Frontal cortex (tissue), 4 donors: ENCODE data around the gene SMC5. TPM values are rescaled to one million over a fixed set of nuclear protein-coding genes. Genes with fewer than 3 reads are reported as not detected.
A peak's percentile ranks its signal among the peaks of the same experiment; 100 is the strongest.
"Not testable (repeated sequence)": the region's sequence is repeated elsewhere in the genome, so short reads cannot be mapped to it uniquely, and the experiment has no call there.

Source experiments
- DNase-seq, 2 donors: peaks; one replicate each; pipeline ENCODE4 v3.0.0; 2012; ENCODE audit warnings: low spot score in 2 of 2
- FAIRE-seq: peaks from 2 replicates; lab custom pipeline; 2012; peaks lifted over from hg19 to GRCh38; lab: Jason Lieb, UNC
- total RNA-seq: library from RNA; depleted of rRNA; stranded (reverse); fragments of >200 nt; gene quantifications from one replicate; pipeline ENCODE4 v1.2.3, GENCODE V29; 2014
- donor health status: control.
- donor health status: control.
- donor health status: control.

SMC5 gene
- total RNA-seq: 36.3 TPM

GRCh38 chr9:70258692-70259511 is at the start of gene SMC5:
Gene SMC5 (plus strand): TSS chr9:70258978. CDS start chr9:70259079, 101 bp downstream.
- FAIRE-seq: no peak

DNA sequence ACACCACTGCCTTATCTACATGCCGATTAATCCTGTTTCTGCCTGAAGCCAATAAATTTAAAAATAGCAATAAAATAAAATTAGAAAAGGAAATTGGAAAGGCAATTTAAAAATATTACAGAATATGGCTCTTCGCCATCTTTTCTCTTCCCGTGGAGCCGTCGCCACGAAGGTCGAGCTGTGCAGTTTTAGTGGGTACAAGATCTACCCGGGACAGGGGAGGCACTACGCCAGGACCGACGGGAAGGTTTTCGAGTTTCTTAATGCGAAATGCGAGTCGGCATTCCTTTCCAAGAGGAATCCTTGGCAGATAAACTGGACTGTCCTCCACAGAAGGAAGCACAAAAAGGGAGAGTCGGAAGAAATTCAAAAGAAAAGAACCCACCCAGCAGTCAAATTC is 41.7 kb upstream of the SMC5 start:
- no peak for FAIRE-seq
- no peak for DNase-seq

More at GRCh38 chr9:70258692-70259511, at the start of gene SMC5:
- peak; percentile 90 to 91 for DNase-seq

DNA sequence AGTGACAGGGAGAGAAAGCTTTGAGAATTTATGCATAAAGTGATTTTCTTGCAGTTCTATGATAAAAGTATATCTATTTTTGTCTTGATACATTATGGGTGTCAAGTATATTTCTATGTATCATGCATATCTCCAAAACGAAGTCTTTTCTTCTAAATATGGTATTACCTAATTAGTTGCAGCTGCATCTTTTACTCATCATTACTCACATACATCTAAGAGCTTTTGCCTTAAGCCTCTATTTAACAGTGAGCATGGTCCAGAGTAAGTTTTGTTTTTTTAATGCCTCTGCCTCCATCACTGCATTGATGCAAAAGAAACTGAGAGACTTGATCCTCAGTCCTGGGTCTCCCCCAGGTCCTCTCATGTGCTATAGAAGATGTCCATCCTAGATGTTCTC is 40.0 kb upstream of the SMC5 start:
- no peak for FAIRE-seq
- no peak for DNase-seq

GRCh38 chr9:70220216-70220615 is 38.6 kb upstream of the SMC5 start:
- FAIRE-seq: no peak

GRCh38 chr9:70222354-70222753 is 36.4 kb upstream of the SMC5 start:
- DNase-seq: no peak

More at GRCh38 chr9:70220216-70220615, 38.6 kb upstream of the SMC5 start:
- no peak for DNase-seq

DNA sequence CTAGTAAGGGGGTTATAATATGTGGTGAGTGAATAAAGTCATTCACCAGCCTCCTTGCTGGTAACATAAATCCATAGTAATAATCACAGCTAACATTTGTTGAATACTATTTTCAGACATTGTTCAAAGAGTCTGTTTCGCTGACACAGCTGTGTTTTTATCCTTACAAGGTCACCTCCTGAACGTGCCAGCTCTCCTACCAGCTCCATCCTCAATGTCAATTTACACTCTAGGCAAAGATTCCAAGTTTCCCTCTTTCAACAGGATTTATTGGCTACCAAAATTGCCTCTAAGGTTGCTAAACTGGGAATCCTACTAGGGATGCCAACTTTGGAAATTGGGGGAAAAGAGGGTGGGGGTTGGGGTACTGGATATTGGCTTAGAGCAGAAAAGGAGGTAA is 30.7 kb upstream of the SMC5 start:
- no peak for FAIRE-seq
- no peak for DNase-seq

More at GRCh38 chr9:70222354-70222753, 36.4 kb upstream of the SMC5 start:
- no peak for FAIRE-seq

- FAIRE-seq: no peak
- DNase-seq: no peak
These were observed 30.2 kb upstream of the SMC5 start for GRCh38 chr9:70228611-70229010.

- DNase-seq (no peak), FAIRE-seq (no peak)
These were observed 29.8 kb upstream of the SMC5 start for GRCh38 chr9:70229026-70229425.

- DNase-seq: no peak
- no peak for FAIRE-seq
These were observed 29.2 kb upstream of the SMC5 start for GRCh38 chr9:70229579-70229978.

DNA sequence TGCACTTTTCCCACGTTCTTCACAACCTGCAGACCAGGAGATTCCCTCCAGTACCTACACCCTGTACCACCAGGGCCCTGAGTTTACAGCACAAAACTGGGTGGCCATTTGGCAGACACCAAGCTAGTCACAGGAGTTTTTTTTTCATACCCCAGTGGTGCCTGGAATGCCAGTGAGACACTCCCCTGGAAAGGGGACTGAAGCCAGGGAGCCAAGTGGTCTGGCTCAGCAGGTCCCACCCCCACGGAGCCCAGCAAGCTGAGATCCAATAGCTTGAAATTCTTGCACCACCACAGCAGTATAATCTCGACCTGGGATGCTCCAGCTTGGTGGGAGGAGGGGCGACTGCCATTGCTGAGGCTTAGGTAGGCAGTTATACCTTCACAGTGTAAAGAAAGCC is 26.3 kb upstream of the SMC5 start:
- no peak for FAIRE-seq
- DNase-seq: no peak

DNA sequence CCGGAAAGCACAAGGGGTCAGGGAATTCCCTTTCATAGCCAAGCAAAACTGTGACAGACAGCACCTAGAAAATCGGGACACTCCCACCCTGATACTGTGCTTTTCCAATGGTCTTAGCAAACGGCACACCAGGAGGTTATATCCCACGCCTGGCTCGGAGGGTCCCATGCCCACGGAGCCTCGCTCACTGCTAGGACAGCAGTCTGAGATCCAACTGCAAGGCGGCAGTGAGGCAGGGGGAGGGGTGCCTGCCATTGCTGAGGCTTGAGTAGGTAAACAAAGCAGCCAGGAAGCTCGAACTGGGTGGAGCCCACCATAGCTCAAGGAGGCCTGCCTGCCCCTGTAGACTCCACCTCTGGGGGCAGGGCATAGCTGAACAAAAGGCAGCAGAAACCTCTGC is 24.6 kb upstream of the SMC5 start:
- not testable (repeated sequence) for FAIRE-seq, DNase-seq

DNA sequence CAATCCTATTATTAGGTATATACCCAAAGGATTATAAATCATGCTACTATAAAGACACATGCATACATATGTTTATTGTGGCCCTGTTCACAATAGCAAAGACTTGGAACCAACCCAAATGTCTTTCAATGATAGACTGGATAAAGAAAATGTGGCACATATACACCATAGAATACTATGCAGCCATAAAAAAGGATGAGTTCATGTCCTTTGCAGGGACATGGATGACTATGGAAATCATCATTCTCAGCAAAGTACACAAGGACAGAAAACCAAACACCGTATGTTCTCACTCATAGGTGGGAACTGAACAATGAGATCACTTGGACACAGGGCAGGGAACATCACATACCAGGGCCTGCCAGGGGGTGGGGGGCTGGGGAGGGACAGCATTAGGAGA is 12.8 kb upstream of the SMC5 start:
- not testable (repeated sequence) for FAIRE-seq

DNA sequence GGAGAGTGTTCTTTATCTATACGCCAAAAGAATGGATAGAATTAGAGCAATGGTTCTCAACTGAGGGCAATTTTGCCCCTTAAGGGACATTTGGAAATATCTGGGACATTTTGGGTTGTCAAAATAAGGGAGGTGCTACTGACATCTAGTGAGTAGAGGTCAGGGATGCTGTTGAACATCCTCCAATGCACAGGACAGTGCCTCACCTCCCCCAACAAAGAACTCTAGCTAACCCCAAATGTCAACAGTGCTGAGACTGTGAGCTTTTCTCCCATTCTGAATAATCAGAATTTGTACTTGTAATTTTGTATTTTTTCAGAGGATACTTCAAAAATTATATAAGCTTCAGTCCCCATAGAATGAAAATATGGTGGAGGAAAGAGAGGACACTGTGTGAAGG is 8.6 kb upstream of the SMC5 start:
- DNase-seq (no peak), FAIRE-seq (no peak)

More for the DNA sequence above, 12.8 kb upstream of the SMC5 start:
- not testable (repeated sequence) for DNase-seq

DNA sequence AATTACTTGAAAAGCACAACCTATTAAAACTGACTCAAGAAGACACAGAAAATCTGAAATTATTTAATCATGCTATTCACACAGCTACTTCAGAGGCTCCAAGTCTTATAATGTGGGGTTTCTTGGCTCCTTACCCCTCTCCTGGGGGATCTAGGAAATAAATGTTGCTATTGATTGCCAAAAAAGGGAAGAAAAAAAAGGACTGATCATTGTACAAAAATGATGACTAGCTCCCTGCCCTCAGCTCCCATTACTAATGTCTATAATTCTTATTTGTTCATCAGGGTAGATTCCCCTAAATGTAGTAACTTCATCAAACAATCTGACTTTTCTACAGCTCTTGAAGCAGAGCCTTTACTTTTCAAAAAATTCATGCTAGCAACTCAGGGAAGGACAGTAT is 3.3 kb upstream of the SMC5 start:
- FAIRE-seq: no peak
- no peak for DNase-seq

- no peak for FAIRE-seq
- no peak for DNase-seq
These were observed 2.6 kb upstream of the SMC5 start for GRCh38 chr9:70256123-70256551.

- DNase-seq (no peak), FAIRE-seq (no peak)
These were observed 1.3 kb upstream of the SMC5 start for GRCh38 chr9:70257502-70257901.

GRCh38 chr9:70257991-70258691 is 637 bp upstream of the SMC5 start:
- FAIRE-seq: no peak
- DNase-seq: peak; percentile 16 to 36

DNA sequence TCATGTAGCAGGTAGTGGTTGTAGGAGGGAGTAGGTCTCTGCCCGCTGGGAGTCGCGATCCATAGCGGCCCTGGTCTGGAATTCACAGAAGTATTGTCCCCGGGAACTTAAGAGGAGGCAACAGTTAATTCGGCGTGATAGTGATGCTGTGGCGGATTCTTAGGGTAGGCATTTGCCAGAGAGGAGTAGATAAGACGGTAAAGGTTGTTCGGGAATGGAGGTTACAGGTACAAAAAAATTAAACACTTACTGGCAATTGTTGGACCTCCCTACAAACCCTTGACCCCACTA is 679 bp downstream of the SMC5 start:
- DNase-seq: peak in 1 of 2 donors; percentile 28
- FAIRE-seq: no peak

DNA sequence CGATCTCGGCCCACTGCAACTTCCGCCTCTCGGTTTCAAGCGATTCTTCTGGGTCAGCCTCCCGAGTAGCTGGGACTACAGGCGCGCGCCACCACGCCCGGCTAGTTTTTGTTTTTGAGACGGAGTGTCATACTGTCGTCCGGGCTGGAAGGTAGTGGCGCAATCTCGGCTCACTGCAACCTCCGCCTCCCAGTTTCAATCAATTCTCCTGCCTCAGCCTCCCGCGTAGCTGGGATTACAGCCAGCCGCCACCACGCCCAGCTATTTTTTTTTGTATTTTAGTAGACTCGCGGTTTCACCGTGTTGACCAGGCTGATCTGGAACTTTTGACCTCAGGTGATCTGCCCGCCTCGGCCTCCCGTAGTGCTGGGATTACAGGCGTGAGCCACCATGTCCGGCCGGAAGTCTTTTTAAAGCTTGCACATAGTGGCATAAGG is 1.2 kb downstream of the SMC5 start:
- FAIRE-seq (no peak), DNase-seq (no peak)

DNA sequence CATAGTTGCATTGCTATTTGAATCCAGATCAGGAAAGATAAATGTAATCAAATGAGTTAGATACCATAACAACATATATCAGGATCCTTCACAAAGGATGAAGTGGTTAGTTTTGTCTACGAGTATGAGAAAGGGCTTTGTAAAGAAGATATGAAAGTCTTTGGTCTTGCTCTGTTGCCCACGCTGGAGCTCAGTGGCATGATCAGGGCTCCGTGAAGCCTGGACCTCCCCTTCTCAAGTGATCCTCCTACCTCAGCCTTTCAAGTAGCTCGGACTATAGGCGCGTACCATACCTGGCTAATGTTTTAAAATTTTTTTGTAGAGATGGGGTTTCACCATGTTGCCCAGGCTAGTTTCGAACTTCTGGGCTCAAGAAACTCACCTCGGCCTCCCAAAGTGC is 1.8 kb downstream of the SMC5 start:
- FAIRE-seq (no peak), DNase-seq (no peak)

GRCh38 chr9:70261131-70261870 is 2.5 kb downstream of the SMC5 start:
- FAIRE-seq (no peak), DNase-seq (no peak)
